HCT116 (cell line): ENCODE data around the gene BMPER.
"Not testable (repeated sequence)": the region's sequence is repeated elsewhere in the genome, so short reads cannot be mapped to it uniquely, and the experiment has no call there.

ENCODE experiments used
- CEBPB ChIP-seq: IDR thresholded peaks from 2 replicates; pipeline ENCODE4 v1.6.1; 2012; ENCODE audit warnings: low read depth
- EZH2 ChIP-seq: fragments of 200-600 bp; sonication (generic); IDR thresholded peaks from 2 replicates; pipeline ENCODE4 v1.6.1; 2017; ENCODE audit warnings: antibody characterized with exemption, mixed run types
- FOSL1 ChIP-seq: IDR thresholded peaks from 2 replicates; pipeline ENCODE4 v1.6.1; 2012; ENCODE audit warnings: low read depth
- POLR2A ChIP-seq: IDR thresholded peaks from 2 replicates; pipeline ENCODE4 v1.7.0; 2011; ENCODE audit warnings: borderline replicate concordance; ENCODE audit not compliant: insufficient read depth, insufficient read length; ENCODE audit errors: extremely low read depth
- POLR2AphosphoS5 ChIP-seq: IDR thresholded peaks from 2 replicates; pipeline ENCODE4 v1.6.1; 2011; ENCODE audit warnings: mild to moderate bottlenecking, low read depth, low read length, moderate library complexity
- SIN3A ChIP-seq: IDR thresholded peaks from 2 replicates; pipeline ENCODE4 v1.6.1; 2012; ENCODE audit warnings: low read depth
- TCF7L2 ChIP-seq: IDR thresholded peaks from 2 replicates; pipeline ENCODE4 v1.7.0; 2011; ENCODE audit warnings: borderline replicate concordance, inconsistent platforms; ENCODE audit not compliant: insufficient read depth, insufficient read length; ENCODE audit errors: extremely low read depth
- YY1 ChIP-seq: IDR thresholded peaks from 2 replicates; pipeline ENCODE4 v1.6.1; 2011; ENCODE audit warnings: low read length, low read depth, moderate library complexity, mild to moderate bottlenecking; ENCODE audit not compliant: insufficient replicate concordance; ENCODE audit errors: extremely low read depth
- TF ChIP-seq, protein P1 (sequence below), 3 experiments: fragments of 200-600 bp in 1 of 3; sonication (generic) in 1 of 3; IDR thresholded peaks in 2 of 3; conservative IDR thresholded peaks in 1 of 3; 2 replicates each; pipeline ENCODE4 v1.5.1; 2012 to 2017; ENCODE audit warnings: low read depth in 2 of 3, low read length in 2 of 3, antibody characterized with exemption in 1 of 3, borderline replicate concordance in 1 of 3, control low read depth in 1 of 3, mild to moderate bottlenecking in 1 of 3, mixed read lengths in 1 of 3, mixed run types in 1 of 3, moderate library complexity in 1 of 3; ENCODE audit not compliant: insufficient read depth in 1 of 3
- TF ChIP-seq, protein P2 (sequence below): IDR thresholded peaks from 2 replicates; pipeline ENCODE4 v1.6.1; 2012
- TF ChIP-seq, protein P3 (sequence below): IDR thresholded peaks from 2 replicates; pipeline ENCODE4 v1.6.1; 2012; ENCODE audit warnings: low read depth

DNA sequence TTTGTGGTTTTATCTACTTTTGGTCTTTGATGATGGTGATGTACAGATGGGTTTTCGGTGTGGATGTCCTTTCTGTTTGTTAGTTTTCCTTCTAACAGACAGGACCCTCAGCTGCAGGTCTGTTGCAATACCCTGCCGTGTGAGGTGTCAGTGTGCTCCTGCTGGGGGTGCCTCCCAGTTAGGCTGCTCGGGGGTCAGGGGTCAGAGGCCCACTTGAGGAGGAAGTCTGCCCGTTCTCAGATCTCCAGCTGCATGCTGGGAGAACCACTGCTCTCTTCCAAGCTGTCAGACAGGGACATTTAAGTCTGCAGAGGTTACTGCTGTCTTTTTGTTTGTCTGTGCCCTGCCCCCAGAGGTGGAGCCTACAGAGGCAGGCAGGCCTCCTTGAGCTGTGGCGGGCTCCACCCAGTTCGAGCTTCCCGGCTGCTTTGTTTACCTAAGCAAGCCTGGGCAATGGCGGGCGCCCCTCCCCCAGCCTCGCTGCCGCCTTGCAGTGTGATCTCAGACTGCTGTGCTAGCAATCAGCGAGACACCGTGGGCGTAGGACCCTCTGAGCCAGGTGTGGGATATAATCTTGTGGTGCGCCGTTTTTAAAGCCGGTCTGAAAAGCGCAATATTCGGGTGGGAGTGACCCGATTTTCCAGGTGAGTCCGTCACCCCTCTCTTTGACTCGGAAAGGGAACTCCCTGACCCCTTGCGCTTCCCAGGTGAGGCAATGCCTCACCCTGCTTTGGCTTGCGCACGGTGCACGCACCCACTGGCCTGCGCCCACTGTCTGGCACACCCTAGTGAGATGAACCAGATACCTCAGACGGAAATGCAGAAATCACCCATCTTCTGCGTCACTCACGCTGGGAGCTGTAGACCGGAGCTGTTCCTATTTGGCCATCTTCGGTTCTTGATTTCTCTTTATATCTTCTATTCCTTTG lies 269.6 kb downstream of the BMPER start:
- TF ChIP-seq, protein P1, sequence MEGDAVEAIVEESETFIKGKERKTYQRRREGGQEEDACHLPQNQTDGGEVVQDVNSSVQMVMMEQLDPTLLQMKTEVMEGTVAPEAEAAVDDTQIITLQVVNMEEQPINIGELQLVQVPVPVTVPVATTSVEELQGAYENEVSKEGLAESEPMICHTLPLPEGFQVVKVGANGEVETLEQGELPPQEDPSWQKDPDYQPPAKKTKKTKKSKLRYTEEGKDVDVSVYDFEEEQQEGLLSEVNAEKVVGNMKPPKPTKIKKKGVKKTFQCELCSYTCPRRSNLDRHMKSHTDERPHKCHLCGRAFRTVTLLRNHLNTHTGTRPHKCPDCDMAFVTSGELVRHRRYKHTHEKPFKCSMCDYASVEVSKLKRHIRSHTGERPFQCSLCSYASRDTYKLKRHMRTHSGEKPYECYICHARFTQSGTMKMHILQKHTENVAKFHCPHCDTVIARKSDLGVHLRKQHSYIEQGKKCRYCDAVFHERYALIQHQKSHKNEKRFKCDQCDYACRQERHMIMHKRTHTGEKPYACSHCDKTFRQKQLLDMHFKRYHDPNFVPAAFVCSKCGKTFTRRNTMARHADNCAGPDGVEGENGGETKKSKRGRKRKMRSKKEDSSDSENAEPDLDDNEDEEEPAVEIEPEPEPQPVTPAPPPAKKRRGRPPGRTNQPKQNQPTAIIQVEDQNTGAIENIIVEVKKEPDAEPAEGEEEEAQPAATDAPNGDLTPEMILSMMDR (IDR thresholded peaks at IDR 0.05 in 2 of 3, conservative IDR thresholded peaks at IDR 0.05 in 1 of 3; ENCODE audit: borderline replicate concordance in 1 of 3, insufficient read depth in 1 of 3, low read depth in 2 of 3, low read length in 2 of 3): not testable (repeated sequence)
- not testable (repeated sequence) for TF ChIP-seq EZH2, YY1, TCF7L2, POLR2AphosphoS5, SIN3A, CEBPB, POLR2A, FOSL1
- TF ChIP-seq, protein P2, sequence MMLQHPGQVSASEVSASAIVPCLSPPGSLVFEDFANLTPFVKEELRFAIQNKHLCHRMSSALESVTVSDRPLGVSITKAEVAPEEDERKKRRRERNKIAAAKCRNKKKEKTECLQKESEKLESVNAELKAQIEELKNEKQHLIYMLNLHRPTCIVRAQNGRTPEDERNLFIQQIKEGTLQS: not testable (repeated sequence)
- TF ChIP-seq, protein P3, sequence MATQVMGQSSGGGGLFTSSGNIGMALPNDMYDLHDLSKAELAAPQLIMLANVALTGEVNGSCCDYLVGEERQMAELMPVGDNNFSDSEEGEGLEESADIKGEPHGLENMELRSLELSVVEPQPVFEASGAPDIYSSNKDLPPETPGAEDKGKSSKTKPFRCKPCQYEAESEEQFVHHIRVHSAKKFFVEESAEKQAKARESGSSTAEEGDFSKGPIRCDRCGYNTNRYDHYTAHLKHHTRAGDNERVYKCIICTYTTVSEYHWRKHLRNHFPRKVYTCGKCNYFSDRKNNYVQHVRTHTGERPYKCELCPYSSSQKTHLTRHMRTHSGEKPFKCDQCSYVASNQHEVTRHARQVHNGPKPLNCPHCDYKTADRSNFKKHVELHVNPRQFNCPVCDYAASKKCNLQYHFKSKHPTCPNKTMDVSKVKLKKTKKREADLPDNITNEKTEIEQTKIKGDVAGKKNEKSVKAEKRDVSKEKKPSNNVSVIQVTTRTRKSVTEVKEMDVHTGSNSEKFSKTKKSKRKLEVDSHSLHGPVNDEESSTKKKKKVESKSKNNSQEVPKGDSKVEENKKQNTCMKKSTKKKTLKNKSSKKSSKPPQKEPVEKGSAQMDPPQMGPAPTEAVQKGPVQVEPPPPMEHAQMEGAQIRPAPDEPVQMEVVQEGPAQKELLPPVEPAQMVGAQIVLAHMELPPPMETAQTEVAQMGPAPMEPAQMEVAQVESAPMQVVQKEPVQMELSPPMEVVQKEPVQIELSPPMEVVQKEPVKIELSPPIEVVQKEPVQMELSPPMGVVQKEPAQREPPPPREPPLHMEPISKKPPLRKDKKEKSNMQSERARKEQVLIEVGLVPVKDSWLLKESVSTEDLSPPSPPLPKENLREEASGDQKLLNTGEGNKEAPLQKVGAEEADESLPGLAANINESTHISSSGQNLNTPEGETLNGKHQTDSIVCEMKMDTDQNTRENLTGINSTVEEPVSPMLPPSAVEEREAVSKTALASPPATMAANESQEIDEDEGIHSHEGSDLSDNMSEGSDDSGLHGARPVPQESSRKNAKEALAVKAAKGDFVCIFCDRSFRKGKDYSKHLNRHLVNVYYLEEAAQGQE: not testable (repeated sequence)
